HG03045 (cell line): ENCODE measurements around the gene GHR.

Source experiments
- ATAC-seq: cut with Tn5 transposase; IDR thresholded peaks from one replicate; pipeline ENCODE4 v1.9.1; 2021; ENCODE audit warnings: mild to moderate bottlenecking, moderate library complexity; ENCODE audit not compliant: unreplicated experiment

GHR gene

DNA sequence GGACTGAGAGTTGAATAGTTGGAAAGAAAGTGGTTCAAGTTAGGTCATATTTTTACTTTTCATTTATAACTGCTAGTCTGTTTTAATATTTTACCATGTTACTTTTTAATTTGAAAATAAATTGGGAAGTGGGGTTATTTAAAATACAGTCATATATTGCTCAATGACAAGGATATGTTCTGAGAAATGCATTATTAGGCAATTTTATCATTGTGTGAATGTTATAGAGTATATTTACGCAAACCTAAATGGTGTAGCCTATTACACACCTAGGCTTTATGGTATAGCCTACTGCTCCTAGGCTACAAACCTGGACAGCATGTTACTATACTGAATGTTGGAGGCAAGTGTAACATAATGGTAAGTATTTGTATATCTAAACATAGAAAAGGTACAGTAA, 338.6 kb downstream of the GHR start:
- ATAC-seq: no peak

DNA sequence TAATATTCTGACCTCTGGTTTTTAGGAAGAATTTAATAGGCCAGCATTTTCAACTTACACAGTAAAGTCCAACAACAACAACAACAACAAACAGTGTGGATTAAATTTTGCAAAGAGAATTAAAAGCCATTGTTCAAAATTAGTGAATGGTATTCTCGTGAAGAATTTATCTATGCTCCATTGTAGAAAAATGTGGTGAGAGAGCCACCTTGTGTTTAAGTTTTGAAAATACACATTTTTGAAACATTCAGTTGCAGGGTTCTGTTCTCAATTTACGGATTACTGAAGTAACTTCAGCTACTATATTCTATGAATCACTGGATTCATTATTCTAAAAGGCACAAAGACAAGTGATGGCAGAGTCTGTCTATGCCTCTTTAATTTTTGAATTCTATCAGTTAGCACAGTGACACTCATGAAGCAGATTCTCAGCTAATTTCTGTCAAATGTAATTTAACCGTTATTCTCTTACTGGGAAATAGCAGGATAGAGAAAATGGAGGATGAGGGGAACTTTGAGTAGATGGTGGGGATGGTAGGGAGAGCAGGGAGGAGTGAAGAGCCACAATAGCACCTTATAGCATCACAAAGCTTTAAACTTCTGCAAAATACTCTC, 344.4 kb downstream of the GHR start:
- no peak for ATAC-seq

DNA sequence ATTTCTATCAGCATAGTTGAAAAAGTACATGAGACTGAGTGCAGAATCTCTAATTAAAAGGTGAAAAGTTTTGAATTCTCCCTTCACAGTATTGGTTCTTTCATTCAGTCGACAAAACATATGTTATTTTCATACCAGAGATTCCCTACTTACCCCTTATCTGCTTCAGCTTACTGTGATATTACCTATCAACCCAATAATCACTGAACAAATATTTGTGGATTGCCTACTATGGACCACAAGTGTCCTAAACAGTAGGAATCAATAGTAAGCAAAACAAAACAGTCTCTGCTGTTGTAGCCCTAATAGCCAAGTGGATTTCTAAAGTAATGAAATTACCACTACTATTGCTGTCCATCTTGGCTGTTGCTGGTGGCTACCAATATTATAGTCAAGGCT, 344.9 kb downstream of the GHR start:
- no peak for ATAC-seq

DNA sequence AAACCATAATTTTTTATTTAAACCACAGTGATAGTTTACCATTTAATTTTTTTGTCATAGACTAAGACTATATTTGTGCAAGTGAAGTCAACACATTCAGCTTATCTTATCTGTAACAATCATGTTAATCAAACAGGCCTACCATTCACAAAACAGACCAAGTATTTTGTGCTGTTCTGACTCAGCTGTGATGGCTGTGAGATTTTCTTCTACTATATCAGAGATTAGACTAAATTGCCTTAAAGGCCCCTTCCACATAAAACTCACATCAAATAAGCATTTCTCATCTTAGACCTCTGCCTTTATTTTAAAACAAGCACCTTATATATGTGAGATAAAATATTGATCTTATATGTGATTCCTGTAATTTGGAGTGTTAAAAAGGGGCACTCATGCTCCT, 346.8 kb downstream of the GHR start:
- ATAC-seq: no peak
